ENCODE data around the gene CAMK1D. TPM values are rescaled to one million over a fixed set of nuclear protein-coding genes. Genes with fewer than 3 reads are reported as not detected.
A peak's percentile ranks its signal among the peaks of the same experiment; 100 is the strongest.
"Not testable (repeated sequence)": the region's sequence is repeated elsewhere in the genome, so short reads cannot be mapped to it uniquely, and the experiment has no call there.

The CAMK1D gene
- total RNA-seq (10 to 100 TPM in 1 of 2 donors, 1 to 10 TPM in 1; 10.0 to 14.5 TPM), polyA plus RNA-seq (ENCODE audit: insufficient read depth, low read depth, low replicate concordance) (14.0 TPM)
- long read RNA-seq, donor 1: 0 reads
- long read RNA-seq, donor 2: 0 reads

GRCh38 chr10:12348870-12349628, at the start of gene CAMK1D:
Gene CAMK1D, plus strand, starts transcription at chr10:12349547.
- Histone ChIP-seq H3K36me3 (ENCODE audit: low read depth, missing control alignments) (no peaks in the 10 kb centered on the region), H3K27ac (peak within 1 kb of the TSS; percentile 71 to 90), H3K4me3 (peak within 1 kb of the TSS; percentile 70 to 83), H3K27me3 (no peaks in the 10 kb centered on the region), H3K4me1 (peaks cover 7% of the 10 kb centered on the region), H3K9me3 (no peaks in the 10 kb centered on the region)
- TF ChIP-seq POLR2A (IDR thresholded peaks at IDR 0.05): no peak
- TF ChIP-seq CTCF (IDR thresholded peaks at IDR 0.05): peak in 1 of 3 experiments; percentile 25
- intact Hi-C loops (cut with DNase I; ENCODE audit: low total_unique reads): no loop called here
- 0 to 1% methylated on average over 19 to 59 of the region's 95 CpGs for WGBS, 2 donors
- DNase-seq: peak; percentile 75

DNA sequence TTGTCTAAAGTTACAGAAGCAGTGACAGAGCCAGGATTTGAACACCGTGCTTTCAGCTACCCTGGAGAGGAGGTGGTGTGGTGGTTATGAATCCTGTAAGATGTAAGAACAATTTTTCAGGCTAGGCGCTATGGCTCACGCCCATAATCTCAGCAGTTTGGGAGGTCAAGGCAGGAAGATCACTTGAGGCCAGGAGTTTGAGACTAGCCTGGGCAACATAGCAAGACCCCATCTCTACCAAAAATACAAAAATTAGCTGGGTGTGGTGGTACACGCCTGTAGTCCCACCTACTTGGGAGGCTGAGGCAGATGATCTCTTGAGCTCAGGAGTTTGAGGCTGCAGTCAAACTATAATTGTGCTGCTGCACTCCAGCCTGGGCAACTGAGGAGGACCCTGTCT, 48.3 kb upstream of the CAMK1D start:
- H3K27ac ChIP-seq; H3K4me1 ChIP-seq; intact Hi-C loops (cut with DNase I; ENCODE audit: low total_unique reads); H3K36me3 ChIP-seq (ENCODE audit: low read depth, missing control alignments); DNase-seq; H3K9me3 ChIP-seq; H3K4me3 ChIP-seq; H3K27me3 ChIP-seq: not testable (repeated sequence)
- 93 to 97% methylated on average over 4 of the region's 4 CpGs for WGBS, 2 donors

- no peaks in the 10 kb centered on the region for H3K4me1 ChIP-seq
- DNase-seq: no peak
- no peak overlapping the region for H3K27ac ChIP-seq
- no peaks in the 10 kb centered on the region for H3K36me3 ChIP-seq (ENCODE audit: low read depth, missing control alignments)
- no peak overlapping the region for H3K4me3 ChIP-seq
- H3K27me3 ChIP-seq: no peaks in the 10 kb centered on the region
- intact Hi-C loops (cut with DNase I; ENCODE audit: low total_unique reads): no loop called here
- no peaks in the 10 kb centered on the region for H3K9me3 ChIP-seq
- TF ChIP-seq CTCF (IDR thresholded peaks at IDR 0.05) (no peak), POLR2A (IDR thresholded peaks at IDR 0.05) (no peak)
- WGBS, 2 donors: 88 to 96% methylated on average over 6 of the region's 6 CpGs
Observed at GRCh38 chr10:12308057-12308456, 41.3 kb upstream of the CAMK1D start.

GRCh38 chr10:12308736-12309375, 40.5 kb upstream of the CAMK1D start:
- Histone ChIP-seq H3K4me3 (no peak overlapping the region), H3K27me3 (no peaks in the 10 kb centered on the region), H3K27ac (no peak overlapping the region), H3K9me3 (no peaks in the 10 kb centered on the region), H3K36me3 (ENCODE audit: low read depth, missing control alignments) (no peaks in the 10 kb centered on the region), H3K4me1 (no peaks in the 10 kb centered on the region)
- intact Hi-C loops (cut with DNase I; ENCODE audit: low total_unique reads): no loop called here
- DNase-seq: no peak
- WGBS, 2 donors: 57 to 62% methylated on average over 8 of the region's 8 CpGs
- no peak for TF ChIP-seq CTCF (IDR thresholded peaks at IDR 0.05)

GRCh38 chr10:12309783-12310182, 39.6 kb upstream of the CAMK1D start:
- H3K27ac ChIP-seq; H3K9me3 ChIP-seq; H3K4me1 ChIP-seq; intact Hi-C loops (cut with DNase I; ENCODE audit: low total_unique reads); H3K36me3 ChIP-seq (ENCODE audit: low read depth, missing control alignments); DNase-seq; H3K27me3 ChIP-seq; H3K4me3 ChIP-seq: not testable (repeated sequence)
- 80 to 88% methylated on average over 5 of the region's 5 CpGs for WGBS, 2 donors

All from testis (tissue), 5 donors.